OCI-LY7 (cell line): Measurements from ENCODE around the gene CCDC102B.

Experiments
- CTCF ChIP-seq: fragments of 200-600 bp; sonication (generic); conservative IDR thresholded peaks from 2 replicates; pipeline ENCODE4 v1.5.1; 2014; ENCODE audit warnings: mild to moderate bottlenecking, antibody characterized with exemption, low read length, moderate library complexity, mixed read lengths
- EZH2phosphoT487 ChIP-seq: fragments of 200-600 bp; sonication (generic); IDR thresholded peaks from 2 replicates; pipeline ENCODE4 v1.6.1; 2018; ENCODE audit warnings: low read depth, borderline replicate concordance, mild to moderate bottlenecking, mixed run types, antibody characterized with exemption, low read length, moderate library complexity, mixed read lengths

- TF ChIP-seq CTCF: no peak
- no peak for TF ChIP-seq EZH2phosphoT487
Measured at GRCh38 chr18:68948622-68949021, 150.7 kb downstream of the CCDC102B start.
